ENCODE results near the gene SEC61A2. TPM values are rescaled to one million over a fixed set of nuclear protein-coding genes. Genes with fewer than 3 reads are reported as not detected.

SEC61A2 gene
- total and polyA plus RNA-seq, 2 experiments from 2014 or later: 8.7 to 17.6 TPM

DNA sequence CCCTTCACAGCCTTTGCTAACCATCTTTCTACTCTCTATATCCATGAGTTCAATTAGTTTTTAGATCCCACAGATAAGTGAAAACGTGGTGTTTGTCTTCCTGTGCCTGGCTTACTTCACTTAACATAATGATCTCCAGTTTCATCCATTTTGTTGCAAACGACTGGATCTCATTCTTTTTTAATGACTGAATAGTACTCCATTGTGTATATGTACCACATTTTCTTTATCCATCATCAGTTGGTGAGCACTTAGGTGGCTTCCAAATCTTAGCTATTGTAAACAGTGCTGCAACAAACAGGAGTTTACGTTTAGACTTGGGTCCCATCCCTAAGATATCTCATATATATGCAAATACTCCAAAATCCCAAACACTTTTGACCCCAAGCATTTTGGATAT, 75.6 kb downstream of the SEC61A2 start (continued):
- TF ChIP-seq EZH2phosphoT487 (IDR thresholded peaks at IDR 0.05; ENCODE audit: unreplicated experiment) (no peak), JUNB (IDR thresholded peaks at IDR 0.05; ENCODE audit: unreplicated experiment) (no peak), ZNF114 (CRISPR knock-in tag; IDR thresholded peaks at IDR 0.05) (no peak), STAT1 (IDR thresholded peaks at IDR 0.05; ENCODE audit: unreplicated experiment) (no peak)
- TF ChIP-seq, protein P1, sequence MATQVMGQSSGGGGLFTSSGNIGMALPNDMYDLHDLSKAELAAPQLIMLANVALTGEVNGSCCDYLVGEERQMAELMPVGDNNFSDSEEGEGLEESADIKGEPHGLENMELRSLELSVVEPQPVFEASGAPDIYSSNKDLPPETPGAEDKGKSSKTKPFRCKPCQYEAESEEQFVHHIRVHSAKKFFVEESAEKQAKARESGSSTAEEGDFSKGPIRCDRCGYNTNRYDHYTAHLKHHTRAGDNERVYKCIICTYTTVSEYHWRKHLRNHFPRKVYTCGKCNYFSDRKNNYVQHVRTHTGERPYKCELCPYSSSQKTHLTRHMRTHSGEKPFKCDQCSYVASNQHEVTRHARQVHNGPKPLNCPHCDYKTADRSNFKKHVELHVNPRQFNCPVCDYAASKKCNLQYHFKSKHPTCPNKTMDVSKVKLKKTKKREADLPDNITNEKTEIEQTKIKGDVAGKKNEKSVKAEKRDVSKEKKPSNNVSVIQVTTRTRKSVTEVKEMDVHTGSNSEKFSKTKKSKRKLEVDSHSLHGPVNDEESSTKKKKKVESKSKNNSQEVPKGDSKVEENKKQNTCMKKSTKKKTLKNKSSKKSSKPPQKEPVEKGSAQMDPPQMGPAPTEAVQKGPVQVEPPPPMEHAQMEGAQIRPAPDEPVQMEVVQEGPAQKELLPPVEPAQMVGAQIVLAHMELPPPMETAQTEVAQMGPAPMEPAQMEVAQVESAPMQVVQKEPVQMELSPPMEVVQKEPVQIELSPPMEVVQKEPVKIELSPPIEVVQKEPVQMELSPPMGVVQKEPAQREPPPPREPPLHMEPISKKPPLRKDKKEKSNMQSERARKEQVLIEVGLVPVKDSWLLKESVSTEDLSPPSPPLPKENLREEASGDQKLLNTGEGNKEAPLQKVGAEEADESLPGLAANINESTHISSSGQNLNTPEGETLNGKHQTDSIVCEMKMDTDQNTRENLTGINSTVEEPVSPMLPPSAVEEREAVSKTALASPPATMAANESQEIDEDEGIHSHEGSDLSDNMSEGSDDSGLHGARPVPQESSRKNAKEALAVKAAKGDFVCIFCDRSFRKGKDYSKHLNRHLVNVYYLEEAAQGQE (IDR thresholded peaks at IDR 0.05; ENCODE audit: unreplicated experiment): no peak

GRCh38 chr10:12207114-12207513, 77.6 kb downstream of the SEC61A2 start:
- H3K4me1 ChIP-seq (ENCODE audit: insufficient read depth): no peaks in the 10 kb centered on the region
- Mint-ChIP-seq H3K36me3 (ENCODE audit: low read depth) (peaks cover 83% of the 10 kb centered on the region), H3K27ac (no peak overlapping the region), H3K4me3 (no peak overlapping the region), H3K9me3 (no peaks in the 10 kb centered on the region), H3K4me1 (no peaks in the 10 kb centered on the region), H3K27me3 (ENCODE audit: insufficient read depth, low read depth, poor library complexity) (no peaks in the 10 kb centered on the region)
- H3K9me2 ChIP-seq (ENCODE audit: insufficient read depth): no peaks in the 10 kb centered on the region
- no peak overlapping the region for H3K4me2 ChIP-seq
- H3K27me3 ChIP-seq (ENCODE audit: insufficient read depth): no peaks in the 10 kb centered on the region
- no peak overlapping the region for H3K4me3 ChIP-seq
- no peak for DNase-seq (ENCODE audit: low spot score)
- no peak for ATAC-seq
- H3K36me3 ChIP-seq (ENCODE audit: insufficient read depth): peaks cover 57% of the 10 kb centered on the region
- H3K79me2 ChIP-seq (replicated peaks; ENCODE audit: insufficient read depth): peaks cover 76% of the 10 kb centered on the region
- no peaks in the 10 kb centered on the region for H3F3A ChIP-seq (replicated peaks; ENCODE audit: low read depth)
- H2AFZ ChIP-seq: no peak overlapping the region
- peaks cover 26% of the 10 kb centered on the region for H4K20me1 ChIP-seq (replicated peaks; ENCODE audit: insufficient read depth)
- H3K27ac ChIP-seq (ENCODE audit: low read depth): no peak overlapping the region
- TF ChIP-seq EZH2 (IDR thresholded peaks at IDR 0.05; ENCODE audit: low read depth, unreplicated experiment): no peak
- no peak for TF ChIP-seq ZNF331 (CRISPR knock-in tag; IDR thresholded peaks at IDR 0.05; ENCODE audit: low read depth)
- no peak for TF ChIP-seq STAT1 (IDR thresholded peaks at IDR 0.05; ENCODE audit: unreplicated experiment)
- TF ChIP-seq EZH2phosphoT487 (IDR thresholded peaks at IDR 0.05; ENCODE audit: unreplicated experiment): no peak
- TF ChIP-seq, protein P2, sequence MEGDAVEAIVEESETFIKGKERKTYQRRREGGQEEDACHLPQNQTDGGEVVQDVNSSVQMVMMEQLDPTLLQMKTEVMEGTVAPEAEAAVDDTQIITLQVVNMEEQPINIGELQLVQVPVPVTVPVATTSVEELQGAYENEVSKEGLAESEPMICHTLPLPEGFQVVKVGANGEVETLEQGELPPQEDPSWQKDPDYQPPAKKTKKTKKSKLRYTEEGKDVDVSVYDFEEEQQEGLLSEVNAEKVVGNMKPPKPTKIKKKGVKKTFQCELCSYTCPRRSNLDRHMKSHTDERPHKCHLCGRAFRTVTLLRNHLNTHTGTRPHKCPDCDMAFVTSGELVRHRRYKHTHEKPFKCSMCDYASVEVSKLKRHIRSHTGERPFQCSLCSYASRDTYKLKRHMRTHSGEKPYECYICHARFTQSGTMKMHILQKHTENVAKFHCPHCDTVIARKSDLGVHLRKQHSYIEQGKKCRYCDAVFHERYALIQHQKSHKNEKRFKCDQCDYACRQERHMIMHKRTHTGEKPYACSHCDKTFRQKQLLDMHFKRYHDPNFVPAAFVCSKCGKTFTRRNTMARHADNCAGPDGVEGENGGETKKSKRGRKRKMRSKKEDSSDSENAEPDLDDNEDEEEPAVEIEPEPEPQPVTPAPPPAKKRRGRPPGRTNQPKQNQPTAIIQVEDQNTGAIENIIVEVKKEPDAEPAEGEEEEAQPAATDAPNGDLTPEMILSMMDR (conservative IDR thresholded peaks at IDR 0.05; ENCODE audit: low read depth in 2 of 2): no peak
- no peak for TF ChIP-seq JUNB (IDR thresholded peaks at IDR 0.05; ENCODE audit: unreplicated experiment)
- no peak for TF ChIP-seq ZNF114 (CRISPR knock-in tag; IDR thresholded peaks at IDR 0.05)
- no peak for TF ChIP-seq ZNF462 (CRISPR knock-in tag; IDR thresholded peaks at IDR 0.05)
- no peak for TF ChIP-seq ETS1 (IDR thresholded peaks at IDR 0.05)
- TF ChIP-seq POLR2AphosphoS5 (IDR thresholded peaks at IDR 0.05; ENCODE audit: low read depth): no peak
- no peak for TF ChIP-seq CREB1 (CRISPR knock-in tag; IDR thresholded peaks at IDR 0.05; ENCODE audit: low read depth)

All from GM23338 (cell line).